Measurements from ENCODE around the gene SLC5A2. TPM values are rescaled to one million over a fixed set of nuclear protein-coding genes. Genes with fewer than 3 reads are reported as not detected.
"Not testable (repeated sequence)": the region's sequence is repeated elsewhere in the genome, so short reads cannot be mapped to it uniquely, and the experiment has no call there.

The SLC5A2 gene
- total RNA-seq, 2 donors from 2014 or later: 0.85 TPM; not detected in 1

DNA sequence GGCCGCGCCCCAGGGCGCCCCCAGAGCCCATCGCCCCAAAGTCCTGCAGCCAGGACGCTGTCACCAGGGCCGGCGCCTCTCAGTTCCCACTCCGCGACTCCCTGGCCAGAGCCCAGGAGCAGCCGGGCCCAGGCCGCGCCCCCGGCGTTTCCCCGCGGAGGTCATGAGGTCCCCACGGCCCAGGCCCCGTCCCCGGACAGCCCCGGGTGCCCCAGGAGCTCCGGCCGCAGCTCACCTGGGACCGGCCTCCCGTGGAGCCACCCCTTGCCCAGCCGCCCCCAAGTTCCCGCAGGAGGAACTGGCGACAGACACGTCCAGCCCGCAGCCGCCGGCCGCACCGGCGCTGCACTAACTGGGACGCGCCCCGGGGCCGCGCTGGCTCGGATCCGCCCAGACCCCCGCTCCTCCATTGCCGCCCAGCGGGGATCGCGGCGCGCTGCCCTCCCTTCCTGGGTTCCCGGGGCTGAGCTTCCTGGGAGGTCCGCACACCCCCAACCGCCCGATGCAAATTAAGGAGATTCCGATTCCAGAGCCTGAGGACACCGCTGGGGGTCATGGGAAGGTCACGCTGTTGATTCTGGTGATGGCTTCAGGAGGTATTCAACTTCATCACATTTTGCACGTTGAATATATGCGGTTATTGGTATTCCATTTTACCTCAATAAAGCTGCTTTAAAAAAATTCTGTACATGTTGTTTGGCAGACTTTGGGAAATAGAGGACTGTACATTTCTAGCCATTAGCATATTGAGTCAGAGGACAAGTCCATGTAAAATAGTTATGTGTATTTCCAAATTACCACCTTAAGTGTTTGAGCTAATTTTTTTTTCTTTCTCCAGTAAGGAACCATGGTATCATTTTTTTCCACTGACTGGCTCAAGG lies 54.7 kb downstream of the SLC5A2 start:
- Histone ChIP-seq H3K4me3 (peak overlapping the region; percentile 51), H3K27ac (no peak overlapping the region), H3K36me3 (no peaks in the 10 kb centered on the region), H3K27me3 (replicated peaks; ENCODE audit: insufficient read depth) (no peaks in the 10 kb centered on the region), H3K4me1 (ENCODE audit: control insufficient read depth in 1 of 2, low read depth in 2 of 2) (peaks cover 4 to 5% of the 10 kb centered on the region in 2 donors), H3K9me3 (no peaks in the 10 kb centered on the region)
- no peak for DNase-seq (ENCODE audit: low spot score)
- no peak for ATAC-seq (ENCODE audit: insufficient number of reproducible peaks, low FRiP score, low read depth)
- TF ChIP-seq, protein P1, sequence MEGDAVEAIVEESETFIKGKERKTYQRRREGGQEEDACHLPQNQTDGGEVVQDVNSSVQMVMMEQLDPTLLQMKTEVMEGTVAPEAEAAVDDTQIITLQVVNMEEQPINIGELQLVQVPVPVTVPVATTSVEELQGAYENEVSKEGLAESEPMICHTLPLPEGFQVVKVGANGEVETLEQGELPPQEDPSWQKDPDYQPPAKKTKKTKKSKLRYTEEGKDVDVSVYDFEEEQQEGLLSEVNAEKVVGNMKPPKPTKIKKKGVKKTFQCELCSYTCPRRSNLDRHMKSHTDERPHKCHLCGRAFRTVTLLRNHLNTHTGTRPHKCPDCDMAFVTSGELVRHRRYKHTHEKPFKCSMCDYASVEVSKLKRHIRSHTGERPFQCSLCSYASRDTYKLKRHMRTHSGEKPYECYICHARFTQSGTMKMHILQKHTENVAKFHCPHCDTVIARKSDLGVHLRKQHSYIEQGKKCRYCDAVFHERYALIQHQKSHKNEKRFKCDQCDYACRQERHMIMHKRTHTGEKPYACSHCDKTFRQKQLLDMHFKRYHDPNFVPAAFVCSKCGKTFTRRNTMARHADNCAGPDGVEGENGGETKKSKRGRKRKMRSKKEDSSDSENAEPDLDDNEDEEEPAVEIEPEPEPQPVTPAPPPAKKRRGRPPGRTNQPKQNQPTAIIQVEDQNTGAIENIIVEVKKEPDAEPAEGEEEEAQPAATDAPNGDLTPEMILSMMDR (IDR thresholded peaks at IDR 0.05): no peak

GRCh38 chr16:31538243-31538598 lies 55.3 kb downstream of the SLC5A2 start:
- H3K4me3 ChIP-seq; H3K36me3 ChIP-seq; H3K27me3 ChIP-seq (replicated peaks; ENCODE audit: insufficient read depth); DNase-seq (ENCODE audit: low spot score); H3K4me1 ChIP-seq (ENCODE audit: control insufficient read depth in 1 of 2, low read depth in 2 of 2); ATAC-seq (ENCODE audit: insufficient number of reproducible peaks, low FRiP score, low read depth); H3K9me3 ChIP-seq; H3K27ac ChIP-seq: not testable (repeated sequence)

- H3K27me3 ChIP-seq (replicated peaks; ENCODE audit: insufficient read depth); H3K36me3 ChIP-seq; DNase-seq (ENCODE audit: low spot score); H3K9me3 ChIP-seq; H3K4me1 ChIP-seq (ENCODE audit: control insufficient read depth in 1 of 2, low read depth in 2 of 2); H3K4me3 ChIP-seq; H3K27ac ChIP-seq; ATAC-seq (ENCODE audit: insufficient number of reproducible peaks, low FRiP score, low read depth): not testable (repeated sequence)
These were observed 56.8 kb downstream of the SLC5A2 start for GRCh38 chr16:31539762-31540161.

Other genes with a start within 250 kb of the SLC5A2 start
- gene ITGAM, start 223.1 kb upstream of the SLC5A2 start, total RNA-seq: 10 to 100 TPM; 31.2 to 31.5 TPM
- gene ITGAX, start 127.9 kb upstream of the SLC5A2 start, total RNA-seq: 10 to 100 TPM in 1 of 2 donors, 1 to 10 TPM in 1; 9.7 to 32.9 TPM
- gene ITGAD, start 89.8 kb upstream of the SLC5A2 start, total RNA-seq: under 1 TPM in 1 of 2 donors, not detected in 1; 0.14 TPM
- not detected for gene COX6A2, start 54.8 kb upstream of the SLC5A2 start, total RNA-seq
- 1 to 10 TPM; 1.1 to 1.9 TPM for gene ZNF843, start 40.3 kb upstream of the SLC5A2 start, total RNA-seq
- 10 to 100 TPM in 1 of 2 donors, 1 to 10 TPM in 1; 8.8 to 10.8 TPM for gene ARMC5, start 23.6 kb upstream of the SLC5A2 start, total RNA-seq
- 100 to 1,000 TPM; 192 to 231 TPM for gene TGFB1I1, start 11.0 kb upstream of the SLC5A2 start, total RNA-seq
- 10 to 100 TPM; 67.9 to 74.2 TPM for gene RUSF1, start 25.3 kb downstream of the SLC5A2 start, total RNA-seq
- gene AHSP, start 44.8 kb downstream of the SLC5A2 start, total RNA-seq: not detected

Data from thoracic aorta (tissue), 2 donors.